GM21717 (cell line): Measurements from ENCODE around the gene RASGRF1.

Source experiments
- ATAC-seq: cut with Tn5 transposase; IDR thresholded peaks from one replicate; pipeline ENCODE4 v1.9.1; 2021; ENCODE audit warnings: mild to moderate bottlenecking, moderate library complexity; ENCODE audit not compliant: unreplicated experiment

RASGRF1 gene

DNA sequence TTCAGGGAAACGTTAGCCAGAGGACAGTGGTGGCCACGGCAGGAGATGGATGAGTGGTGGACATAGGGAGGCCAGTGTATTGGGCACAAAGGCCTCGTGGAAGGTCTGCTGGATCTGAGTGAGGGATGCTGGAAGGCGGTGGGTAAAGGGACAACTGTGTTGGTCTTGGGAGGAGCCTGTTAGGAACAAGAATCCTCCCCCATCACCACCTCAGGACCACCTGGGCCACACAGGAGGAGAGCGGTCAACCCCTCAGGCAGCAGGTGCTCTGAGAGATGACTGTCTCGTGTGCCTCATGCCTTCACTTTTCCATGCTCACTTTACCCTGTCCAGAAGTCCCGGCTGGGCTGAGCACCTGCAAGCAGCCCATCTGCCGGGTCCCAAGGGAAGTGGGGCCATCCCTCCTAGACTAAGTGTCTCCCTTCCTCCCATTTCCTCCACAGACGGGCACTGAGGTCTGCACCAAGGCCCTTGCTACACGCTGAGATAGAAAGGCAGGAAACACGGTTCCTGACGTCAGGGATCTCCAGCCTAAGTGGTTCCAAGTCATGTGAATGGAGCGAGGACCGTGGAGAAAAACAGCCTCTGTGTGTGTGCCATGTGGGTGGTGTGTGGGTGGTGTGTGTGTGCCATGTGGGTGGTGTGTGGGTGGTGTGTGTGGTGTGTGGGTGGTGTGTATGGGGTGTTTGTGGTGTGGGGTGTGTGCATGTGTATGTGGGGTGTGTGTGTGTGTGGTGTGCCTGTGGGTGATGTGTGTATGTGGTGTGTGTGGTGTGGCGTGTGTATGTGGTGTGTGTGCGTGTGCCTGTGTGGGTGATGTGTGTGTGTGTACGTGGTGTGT is 97.9 kb downstream of the RASGRF1 start:
- ATAC-seq: no peak

DNA sequence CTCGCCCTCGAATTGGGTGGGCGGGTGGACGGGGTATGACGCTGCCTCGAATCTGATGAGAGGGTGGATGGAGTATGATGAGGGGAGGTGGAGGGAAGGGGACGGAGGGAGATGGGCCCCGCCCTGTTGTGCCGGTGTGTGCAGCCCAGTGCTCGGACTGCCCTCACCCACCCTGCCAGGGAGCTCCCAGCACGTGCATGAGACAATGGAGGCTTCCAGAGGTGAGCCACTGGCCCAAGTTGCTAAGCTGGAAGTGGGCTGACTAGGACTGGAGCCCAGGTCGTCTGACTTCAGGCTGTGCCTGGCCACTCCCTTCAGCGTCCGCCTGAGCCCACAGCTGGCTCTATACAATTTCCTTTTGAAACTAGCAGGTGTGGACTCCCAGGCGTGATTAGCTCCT is 98.7 kb downstream of the RASGRF1 start:
- ATAC-seq: no peak

DNA sequence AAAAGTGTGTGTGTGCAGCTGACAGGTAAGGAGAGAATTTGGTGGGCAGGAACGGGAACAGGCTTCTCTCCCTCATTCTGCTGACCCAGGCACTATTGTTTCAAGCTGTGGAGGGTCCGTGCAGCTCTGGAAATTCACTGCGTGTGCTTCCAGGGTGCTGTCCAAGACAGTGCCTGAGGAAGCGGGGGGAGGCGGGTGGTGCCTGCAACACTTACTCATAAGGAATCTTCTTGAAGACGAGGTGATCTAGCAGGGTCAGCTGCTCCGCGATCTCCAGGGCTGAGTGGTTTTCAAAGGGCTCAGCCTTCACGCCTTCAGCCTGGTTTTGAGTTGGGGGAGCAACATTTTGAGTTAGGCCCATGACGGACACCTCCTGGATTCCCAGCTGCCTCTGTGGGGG is 99.1 kb downstream of the RASGRF1 start:
- ATAC-seq: no peak

DNA sequence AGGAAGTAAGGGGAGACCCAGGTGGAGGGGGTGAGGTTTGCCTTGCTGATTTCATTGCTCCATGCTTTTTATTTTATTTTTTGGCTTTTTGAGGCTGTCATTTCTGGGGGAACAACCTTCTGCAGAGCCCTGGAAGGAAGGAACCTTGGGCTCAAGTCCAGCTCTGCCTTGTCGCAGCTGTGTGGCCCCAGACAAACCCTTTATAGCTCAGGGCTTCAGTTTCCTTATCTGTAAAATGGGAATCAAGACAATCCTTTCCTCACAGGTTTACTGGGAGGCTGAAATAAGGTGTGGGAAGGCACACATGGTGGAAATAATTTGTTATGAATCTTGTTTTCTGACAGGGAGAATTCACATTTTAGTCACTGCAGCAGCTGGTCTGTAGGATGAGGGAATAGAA is 100.3 kb downstream of the RASGRF1 start:
- no peak for ATAC-seq

DNA sequence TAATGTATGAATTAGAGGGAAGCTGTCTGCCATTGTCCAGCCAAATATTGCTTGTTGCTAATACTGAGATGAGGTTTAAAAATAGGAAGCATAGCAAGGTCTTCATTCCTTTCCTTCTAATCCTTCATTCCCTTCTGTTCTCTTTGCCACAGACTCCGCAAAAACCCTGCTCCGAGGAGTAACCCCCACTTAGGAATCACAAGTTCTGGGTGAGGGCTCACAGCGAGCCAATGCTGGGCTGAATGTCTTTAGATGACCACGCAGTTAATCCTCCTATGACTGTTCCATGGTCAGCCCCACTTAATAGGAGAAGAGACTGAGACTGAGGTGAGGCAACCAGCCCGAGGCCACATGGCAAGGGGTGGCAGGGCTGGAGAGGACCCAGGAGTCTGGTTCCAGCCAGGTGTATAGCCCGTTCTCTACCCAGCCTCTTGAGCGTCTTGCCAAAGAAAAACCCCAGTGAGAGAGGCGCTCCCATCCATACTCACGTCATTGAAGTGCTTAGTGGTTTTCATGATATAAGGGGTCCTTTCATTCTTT is 100.8 kb downstream of the RASGRF1 start:
- no peak for ATAC-seq

DNA sequence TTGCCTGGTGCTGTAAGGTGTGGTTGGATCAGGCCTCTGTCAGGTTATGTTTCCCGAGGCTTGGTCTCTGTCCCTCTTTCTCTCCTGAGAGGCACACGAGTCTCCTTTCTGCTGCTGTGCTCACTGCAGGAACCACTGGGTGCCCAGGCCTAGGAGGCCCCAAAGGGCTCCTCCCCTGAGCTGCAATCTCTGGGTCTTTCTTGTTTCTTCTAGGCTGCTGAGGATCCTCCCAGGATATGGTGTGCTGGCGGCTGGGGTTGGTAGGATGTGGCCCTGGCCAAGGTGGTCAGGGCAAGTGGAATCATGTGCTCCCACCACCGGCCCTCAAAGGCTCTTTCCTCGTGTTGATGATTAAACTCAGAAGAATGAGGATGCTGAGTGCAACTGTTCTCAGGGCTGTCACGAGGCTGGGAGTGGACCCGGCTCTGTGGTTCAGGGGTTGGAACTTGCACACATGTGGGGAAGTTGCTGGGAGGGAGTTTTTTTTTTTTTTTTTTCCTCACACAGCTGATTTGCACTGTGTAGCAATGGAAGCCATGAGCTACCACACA is 102.1 kb downstream of the RASGRF1 start:
- ATAC-seq: peak; percentile 57

- ATAC-seq: no peak
These were observed 102.8 kb downstream of the RASGRF1 start for GRCh38 chr15:78987556-78988360.

- ATAC-seq: no peak
These were observed 104.6 kb downstream of the RASGRF1 start for GRCh38 chr15:78985859-78986475.

- ATAC-seq: no peak
These were observed 106.5 kb downstream of the RASGRF1 start for GRCh38 chr15:78984041-78984440.

- no peak for ATAC-seq
These were observed 107.2 kb downstream of the RASGRF1 start for GRCh38 chr15:78983146-78983918.

- ATAC-seq: no peak
These were observed 107.8 kb downstream of the RASGRF1 start for GRCh38 chr15:78982736-78983135.

DNA sequence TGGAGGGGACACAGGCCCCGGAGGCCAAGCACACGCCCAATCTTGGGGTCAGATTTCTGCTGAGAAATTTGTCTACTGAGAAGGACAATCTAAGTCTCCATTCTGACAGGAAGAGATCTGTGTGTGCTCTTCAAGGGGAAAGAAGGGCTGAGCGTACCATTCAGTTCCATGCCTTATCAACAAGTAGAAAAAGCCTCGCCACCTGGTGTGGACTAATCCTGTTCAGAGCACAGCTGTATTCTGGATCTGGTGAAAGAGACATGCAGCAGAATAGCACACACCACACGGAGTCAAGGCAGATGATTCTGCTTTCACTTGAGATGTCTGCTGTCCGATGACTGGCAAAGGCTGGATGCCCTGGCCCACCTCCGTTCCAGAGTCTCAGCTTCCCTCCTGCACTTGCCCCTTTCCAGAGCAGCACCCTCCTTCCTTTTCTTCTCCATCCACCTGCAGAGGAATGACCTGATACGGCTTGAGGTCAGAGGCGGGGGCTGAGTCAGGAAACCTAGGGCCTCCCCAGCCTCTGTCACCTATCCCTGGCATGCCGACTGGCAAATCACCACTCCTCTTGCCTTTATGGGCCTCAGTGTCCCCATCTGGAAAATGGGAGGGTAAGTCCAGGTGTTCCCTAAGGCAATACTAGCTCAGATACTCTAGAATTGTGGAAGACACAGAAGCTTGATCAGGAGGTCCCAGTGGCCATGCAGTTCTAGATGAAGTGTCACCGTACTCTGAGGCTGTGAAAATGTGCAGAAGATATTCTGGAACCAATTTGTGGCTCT is 108.9 kb downstream of the RASGRF1 start:
- no peak for ATAC-seq

DNA sequence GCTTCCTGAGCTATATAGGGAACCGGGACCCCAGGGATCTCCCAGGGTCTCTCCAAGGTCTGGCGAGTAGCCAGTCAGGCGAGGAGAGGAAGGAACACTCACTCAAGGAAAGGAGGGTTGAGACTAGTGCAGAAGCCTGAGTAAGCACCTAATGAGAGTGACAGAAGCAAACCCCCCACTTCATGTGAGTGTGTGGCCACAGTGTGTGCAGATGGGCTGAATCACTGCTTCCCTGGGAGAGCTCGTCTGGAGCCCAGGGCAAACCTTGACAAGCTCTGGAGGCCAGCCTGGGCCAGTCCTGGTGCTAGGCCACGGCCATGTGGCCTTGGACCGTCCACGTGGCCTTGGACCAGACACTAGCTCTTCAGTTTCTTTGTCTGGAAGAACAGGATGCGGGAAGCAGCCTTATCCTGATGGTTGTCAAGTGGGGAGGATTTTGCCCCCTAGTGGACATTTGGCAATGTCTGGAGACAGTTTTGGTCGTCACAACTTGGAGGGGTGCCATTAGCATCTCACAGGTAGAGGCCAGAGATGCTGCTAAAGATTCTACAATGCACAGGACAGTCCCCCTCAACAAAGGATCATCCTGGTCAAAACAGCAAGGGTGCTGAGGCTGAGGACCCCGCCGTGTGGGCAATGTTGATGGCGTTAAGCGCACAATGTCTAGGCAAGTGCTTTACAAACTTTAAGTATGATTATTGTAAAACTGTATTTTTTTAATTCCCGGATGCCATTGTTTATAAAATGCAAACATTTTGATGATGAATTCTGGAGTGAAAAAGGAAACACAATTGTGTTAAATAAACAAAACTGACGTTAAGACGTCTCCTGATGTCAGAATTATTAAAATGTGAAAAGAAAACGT is 110.9 kb downstream of the RASGRF1 start:
- ATAC-seq: no peak

GRCh38 chr15:78978601-78979179 is 111.9 kb downstream of the RASGRF1 start:
- no peak for ATAC-seq

- ATAC-seq: peak; percentile 31
These were observed 112.8 kb downstream of the RASGRF1 start for GRCh38 chr15:78977591-78978347.

DNA sequence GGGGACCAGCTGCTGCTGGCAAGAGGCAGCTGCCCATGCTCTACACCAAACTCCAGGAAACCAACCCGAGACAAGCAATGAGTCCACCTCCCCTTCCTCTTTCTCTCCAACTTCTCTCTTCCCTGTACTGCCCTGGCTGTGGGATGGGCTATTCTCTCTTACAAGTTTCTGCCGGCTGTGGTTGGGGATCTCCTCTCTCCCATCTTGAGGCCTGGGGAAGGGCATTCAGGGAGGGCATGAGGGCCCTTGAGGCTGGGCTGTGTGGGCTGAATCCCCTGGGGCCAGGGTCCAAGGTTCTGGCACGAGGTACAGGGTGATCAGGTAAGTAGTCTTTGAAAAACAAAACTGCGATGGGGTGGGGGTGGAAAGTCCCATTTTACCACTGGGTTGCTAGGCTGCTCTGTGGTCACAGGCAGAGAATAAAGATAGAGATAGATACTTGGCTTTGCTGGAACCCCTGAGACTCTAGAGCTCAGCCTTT is 113.4 kb downstream of the RASGRF1 start:
- ATAC-seq: peak; percentile 61

GRCh38 chr15:78976691-78977090 is 113.9 kb downstream of the RASGRF1 start:
- ATAC-seq: peak; percentile 2
